Neuronal stem cell (in vitro differentiated cells): ENCODE measurements around the gene SEC24D.

Source experiments
- DNase-seq: peaks from one replicate; pipeline ENCODE4 v3.0.0-alpha.2; 2013; ENCODE audit warnings: low spot score
- H2AFZ ChIP-seq: one replicate; pipeline ENCODE4 v1.6.1; 2013; ENCODE audit warnings: mild to moderate bottlenecking, low read length, inconsistent platforms
- H2AK5ac ChIP-seq: 2 replicates; pipeline ENCODE4 v1.6.1; 2013; ENCODE audit warnings: low read depth, mild to moderate bottlenecking, inconsistent platforms, low read length, moderate library complexity, mixed read lengths
- H2BK120ac ChIP-seq: 2 replicates; pipeline ENCODE4 v1.6.1; 2013; ENCODE audit warnings: low read depth, mild to moderate bottlenecking, inconsistent platforms, low read length, moderate library complexity, mixed read lengths
- H2BK12ac ChIP-seq: one replicate; pipeline ENCODE4 v1.6.1; 2013; ENCODE audit warnings: low read length, inconsistent platforms
- H2BK15ac ChIP-seq: 2 replicates; pipeline ENCODE4 v1.6.1; 2013; ENCODE audit warnings: mild to moderate bottlenecking, low read length, inconsistent platforms, mixed read lengths
- H2BK5ac ChIP-seq: one replicate; pipeline ENCODE4 v1.6.1; 2013; ENCODE audit warnings: inconsistent platforms, mild to moderate bottlenecking, low read length, moderate library complexity
- H3K14ac ChIP-seq: one replicate; pipeline ENCODE4 v1.6.1; 2013; ENCODE audit warnings: low read length, inconsistent platforms
- H3K18ac ChIP-seq: 2 replicates; pipeline ENCODE4 v1.6.1; 2013; ENCODE audit warnings: low read length, inconsistent platforms
- H3K23ac ChIP-seq: 2 replicates; pipeline ENCODE4 v1.6.1; 2013; ENCODE audit warnings: low read depth, mild to moderate bottlenecking, mixed read lengths, low read length, inconsistent platforms; ENCODE audit not compliant: poor library complexity
- H3K27ac ChIP-seq: replicated peaks from 3 replicates; pipeline ENCODE4 v1.5.1; 2013; ENCODE audit warnings: low read length, inconsistent platforms
- H3K27me3 ChIP-seq, 3 experiments: 2 replicates each; pipeline ENCODE4 v1.6.1; 2013; ENCODE audit warnings: low read length in 3 of 3, mild to moderate bottlenecking in 2 of 3, inconsistent platforms in 1 of 3, low read depth in 1 of 3, mixed read lengths in 1 of 3, moderate library complexity in 1 of 3; ENCODE audit not compliant: control insufficient read depth in 3 of 3, insufficient read depth in 3 of 3
- H3K36me3 ChIP-seq, 2 donors: replicated peaks in 1 of 2; 2 replicates each; pipeline ENCODE4 v1.6.1; 2013; ENCODE audit warnings: low read length in 2 of 2; ENCODE audit not compliant: control insufficient read depth in 2 of 2, insufficient read depth in 2 of 2
- H3K4ac ChIP-seq: 2 replicates; pipeline ENCODE4 v1.6.1; 2013; ENCODE audit warnings: inconsistent platforms, mild to moderate bottlenecking, low read length, moderate library complexity
- H3K4me1 ChIP-seq, 2 donors: 1 replicate in 1 of 2; 2 replicates in 1 of 2; pipeline ENCODE4 v1.6.1; 2013; ENCODE audit warnings: low read length in 2 of 2, low read depth in 1 of 2; ENCODE audit not compliant: control insufficient read depth in 2 of 2, insufficient read depth in 1 of 2
- H3K4me2 ChIP-seq: one replicate; pipeline ENCODE4 v1.6.1; 2013; ENCODE audit warnings: mild to moderate bottlenecking, low read length, inconsistent platforms; ENCODE audit not compliant: insufficient read depth, poor library complexity, severe bottlenecking
- H3K4me3 ChIP-seq, 2 donors: 2 replicates each; pipeline ENCODE4 v1.5.1; 2013; ENCODE audit warnings: low read length in 2 of 2, mild to moderate bottlenecking in 2 of 2, inconsistent platforms in 1 of 2, moderate library complexity in 1 of 2
- H3K79me1 ChIP-seq: one replicate; pipeline ENCODE4 v1.6.1; 2013; ENCODE audit warnings: low read depth, mild to moderate bottlenecking, inconsistent platforms, low read length, moderate library complexity
- H3K9ac ChIP-seq: one replicate; pipeline ENCODE4 v1.6.1; 2013; ENCODE audit warnings: mild to moderate bottlenecking, low read depth, low read length, inconsistent platforms; ENCODE audit not compliant: poor library complexity
- H3K9me3 ChIP-seq, 2 donors: replicated peaks in 1 of 2; 2 replicates each; pipeline versions ENCODE3 to v1.6.1; 2013; ENCODE audit warnings: low read length in 2 of 2, mild to moderate bottlenecking in 2 of 2, inconsistent platforms in 1 of 2, low read depth in 1 of 2, mixed read lengths in 1 of 2, moderate library complexity in 1 of 2; ENCODE audit not compliant: control insufficient read depth in 2 of 2, insufficient read depth in 1 of 2
- H4K8ac ChIP-seq: one replicate; pipeline ENCODE4 v1.6.1; 2013; ENCODE audit warnings: low read depth, mild to moderate bottlenecking, inconsistent platforms, low read length, moderate library complexity
- H4K91ac ChIP-seq: one replicate; pipeline ENCODE4 v1.6.1; 2013; ENCODE audit warnings: low read length, low read depth, mild to moderate bottlenecking, inconsistent platforms; ENCODE audit not compliant: poor library complexity
- WGBS, 2 donors: extraction: QIAGEN DNeasy Blood & Tissue Kit; methylation state at CpG; one replicate each; pipeline ENCODE4 v1.1.7; 2013; ENCODE audit warnings: missing lambda C conversion rate in 2 of 2, mixed read lengths in 1 of 2; ENCODE audit not compliant: insufficient read length in 2 of 2, insufficient replicate concordance in 1 of 2; ENCODE audit errors: extremely low coverage in 2 of 2; 5-methylcytosine and 5-hydroxymethylcytosine counted together

SEC24D gene

DNA sequence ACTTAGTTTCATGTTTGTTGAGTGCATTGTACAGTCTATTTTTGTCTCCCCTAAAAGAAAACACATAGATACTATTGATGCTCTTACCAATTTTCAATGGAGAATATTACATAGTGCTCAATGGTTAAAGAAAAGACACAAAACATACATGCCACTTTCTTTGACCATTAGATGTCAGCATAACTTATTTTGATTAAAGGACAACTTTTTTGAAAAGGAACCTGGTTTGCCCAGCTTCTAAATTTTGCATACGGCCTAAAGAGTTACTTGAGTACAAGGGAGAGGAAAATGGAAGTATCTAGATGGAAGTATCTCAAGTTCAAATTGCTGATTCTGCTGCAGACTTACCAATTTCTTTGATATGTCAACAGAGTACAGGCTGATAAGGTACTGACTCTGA is 82.2 kb downstream of the SEC24D start:
- Histone ChIP-seq H3K4ac (no peak overlapping the region), H3K79me1 (no peaks in the 10 kb centered on the region), H3K4me1 (no peaks in the 10 kb centered on the region), H2AFZ (no peak overlapping the region), H3K23ac (no peak overlapping the region), H2AK5ac (no peak overlapping the region), H3K9ac (no peak overlapping the region), H4K8ac (no peak overlapping the region), H4K91ac (no peak overlapping the region), H3K36me3 (peaks cover 3 to 10% of the 10 kb centered on the region in 2 donors), H2BK15ac (no peak overlapping the region), H3K9me3 (no peaks in the 10 kb centered on the region), H3K18ac (no peak overlapping the region), H3K4me2 (no peak overlapping the region), H3K4me3 (no peak overlapping the region), H2BK5ac (no peak overlapping the region), H2BK12ac (no peak overlapping the region), H2BK120ac (no peak overlapping the region), H3K27me3 (no peaks in the 10 kb centered on the region), H3K14ac (no peak overlapping the region), H3K27ac (no peak overlapping the region)
- DNase-seq, result no peak
- no CpG with 5 or more reads among the region's 1 CpG for WGBS, 2 donors

GRCh38 chr4:118753096-118753495 is 82.8 kb downstream of the SEC24D start:
- no peak overlapping the region for H3K18ac ChIP-seq
- no peak for DNase-seq
- H4K91ac ChIP-seq, result no peak overlapping the region
- no peaks in the 10 kb centered on the region for H3K9me3 ChIP-seq
- H3K79me1 ChIP-seq, result no peaks in the 10 kb centered on the region
- H2AK5ac ChIP-seq, result no peak overlapping the region
- no peak overlapping the region for H2BK12ac ChIP-seq
- H3K4ac ChIP-seq, result no peak overlapping the region
- no peak overlapping the region for H2BK5ac ChIP-seq
- no peaks in the 10 kb centered on the region for H3K4me1 ChIP-seq
- H3K4me3 ChIP-seq, result no peak overlapping the region
- H2AFZ ChIP-seq, result no peak overlapping the region
- H3K14ac ChIP-seq, result no peak overlapping the region
- H3K36me3 ChIP-seq, result peaks cover 3 to 10% of the 10 kb centered on the region in 2 donors
- H2BK120ac ChIP-seq, result no peak overlapping the region
- no peak overlapping the region for H3K9ac ChIP-seq
- H3K27ac ChIP-seq, result no peak overlapping the region
- no peak overlapping the region for H4K8ac ChIP-seq
- no peaks in the 10 kb centered on the region for H3K27me3 ChIP-seq
- no peak overlapping the region for H3K23ac ChIP-seq
- no peak overlapping the region for H2BK15ac ChIP-seq
- H3K4me2 ChIP-seq, result no peak overlapping the region

DNA sequence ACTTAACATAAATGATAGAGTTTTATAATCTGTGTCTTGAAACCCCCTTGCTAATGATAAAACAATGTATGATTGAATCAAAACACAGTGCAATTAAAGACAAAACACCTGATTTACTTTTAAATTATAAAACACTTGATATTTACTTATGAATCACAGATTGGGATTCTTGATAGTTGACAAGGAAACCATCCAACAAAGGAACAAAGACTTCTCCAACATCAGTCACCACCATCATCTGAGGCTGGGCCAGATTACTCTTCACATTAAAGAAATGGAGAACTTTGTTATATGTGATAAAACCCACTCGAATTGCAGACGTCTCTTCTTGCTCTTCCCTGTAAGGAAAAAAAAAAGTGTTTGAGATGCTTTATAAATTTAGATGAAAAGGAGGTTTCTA is 83.4 kb downstream of the SEC24D start:
- H3K9ac ChIP-seq, result no peak overlapping the region
- no peak overlapping the region for H3K14ac ChIP-seq
- H2BK15ac ChIP-seq, result no peak overlapping the region
- no peak overlapping the region for H3K4me3 ChIP-seq
- H4K8ac ChIP-seq, result no peak overlapping the region
- no peaks in the 10 kb centered on the region for H3K27me3 ChIP-seq
- no peak overlapping the region for H2BK12ac ChIP-seq
- no peaks in the 10 kb centered on the region for H3K9me3 ChIP-seq
- peaks cover 3 to 10% of the 10 kb centered on the region in 2 donors for H3K36me3 ChIP-seq
- H4K91ac ChIP-seq, result no peak overlapping the region
- H3K79me1 ChIP-seq, result no peaks in the 10 kb centered on the region
- no peak overlapping the region for H3K23ac ChIP-seq
- no peak overlapping the region for H3K4me2 ChIP-seq
- H2AK5ac ChIP-seq, result no peak overlapping the region
- no peak overlapping the region for H2AFZ ChIP-seq
- no peak overlapping the region for H2BK5ac ChIP-seq
- H3K4me1 ChIP-seq, result no peaks in the 10 kb centered on the region
- H3K18ac ChIP-seq, result no peak overlapping the region
- H2BK120ac ChIP-seq, result no peak overlapping the region
- H3K4ac ChIP-seq, result no peak overlapping the region
- no peak overlapping the region for H3K27ac ChIP-seq
- WGBS, 2 donors, result no CpG with 5 or more reads among the region's 2 CpGs
- DNase-seq, result no peak

DNA sequence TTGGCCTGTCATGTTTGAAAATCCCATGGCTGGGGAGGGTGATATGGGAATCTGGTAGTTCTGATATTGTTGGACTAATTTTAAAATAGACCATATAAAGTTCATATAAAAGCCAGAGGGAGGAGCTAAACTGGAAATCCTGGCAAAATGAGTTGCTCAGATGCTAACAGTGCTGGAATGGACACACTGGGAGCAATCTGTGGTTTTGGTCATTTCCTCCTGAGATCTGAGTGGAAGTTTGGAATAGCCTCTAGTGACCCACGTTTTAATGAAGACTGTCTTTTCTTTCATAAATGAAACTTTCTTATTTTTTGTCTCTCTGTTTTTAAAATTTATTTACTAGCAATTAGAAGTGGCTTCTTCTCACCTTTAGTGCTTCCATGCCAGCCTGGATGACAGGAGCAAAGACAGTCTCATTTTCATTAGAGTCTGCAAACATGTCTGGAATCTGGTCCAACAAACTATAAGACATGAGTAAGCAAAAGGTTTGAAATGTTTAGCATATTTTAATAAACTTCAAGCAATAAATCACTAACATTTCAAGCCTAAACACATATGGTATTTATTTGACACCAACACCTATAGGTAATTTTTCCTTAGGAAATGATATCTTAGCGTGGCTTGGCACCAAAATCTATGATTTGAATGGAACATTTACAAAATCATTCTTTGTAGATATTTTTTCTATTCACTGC is 84.2 kb downstream of the SEC24D start:
- H3K4me3 ChIP-seq, result no peak overlapping the region
- no peak overlapping the region for H3K14ac ChIP-seq
- H2BK120ac ChIP-seq, result no peak overlapping the region
- no peak overlapping the region for H3K4ac ChIP-seq
- H3K18ac ChIP-seq, result no peak overlapping the region
- H3K36me3 ChIP-seq, result peaks cover 3 to 10% of the 10 kb centered on the region in 2 donors
- no peak for DNase-seq
- H4K8ac ChIP-seq, result no peak overlapping the region
- no peak overlapping the region for H2BK12ac ChIP-seq
- H3K79me1 ChIP-seq, result no peaks in the 10 kb centered on the region
- H3K27ac ChIP-seq, result no peak overlapping the region
- H3K9me3 ChIP-seq, result no peaks in the 10 kb centered on the region
- no peak overlapping the region for H3K4me2 ChIP-seq
- no peak overlapping the region for H3K9ac ChIP-seq
- no peaks in the 10 kb centered on the region for H3K4me1 ChIP-seq
- H3K27me3 ChIP-seq, result no peaks in the 10 kb centered on the region
- H2BK5ac ChIP-seq, result no peak overlapping the region
- no peak overlapping the region for H2AK5ac ChIP-seq
- WGBS, 2 donors, result no CpG with 5 or more reads among the region's 2 CpGs
- no peak overlapping the region for H4K91ac ChIP-seq
- H3K23ac ChIP-seq, result no peak overlapping the region
- no peak overlapping the region for H2BK15ac ChIP-seq
- H2AFZ ChIP-seq, result no peak overlapping the region
